Motor neuron (in vitro differentiated cells): ENCODE data around the gene RAB34. TPM values are rescaled to one million over a fixed set of nuclear protein-coding genes. Genes with fewer than 3 reads are reported as not detected.

Experiments used
- ATAC-seq, 8 experiments: fragments of 200-7000 bp; cut with Tn5 transposase; replicated peaks in 6 of 8; 2 replicates each; pipeline ENCODE4 v1.8.0; 2021; ENCODE audit warnings: mild to moderate bottlenecking in 8 of 8, moderate library complexity in 8 of 8
- H3K27ac ChIP-seq, 2 donors: fragments of 250-450 bp; sonication (Bioruptor Pico); 2 replicates each; pipeline ENCODE4 v1.9.0; 2021; ENCODE audit warnings: antibody characterized with exemption in 2 of 2, mild to moderate bottlenecking in 2 of 2, moderate library complexity in 1 of 2
- H3K4me1 ChIP-seq, 2 donors: fragments of 250-450 bp; sonication (Bioruptor Pico); replicated peaks in 1 of 2; 2 replicates each; pipeline ENCODE4 v1.6.1; 2021; ENCODE audit warnings: antibody characterized with exemption in 2 of 2, mild to moderate bottlenecking in 2 of 2, moderate library complexity in 1 of 2
- H3K4me3 ChIP-seq, 5 donors: fragments of 250-450 bp; sonication (Bioruptor Pico); 2 replicates each; pipeline ENCODE4 v1.9.0; 2021; ENCODE audit warnings: antibody characterized with exemption in 5 of 5, mild to moderate bottlenecking in 5 of 5, moderate library complexity in 4 of 5
- WGBS, 10 experiments: fragments of 450-650 bp; shearing (Covaris generic); methylation state at CpG; one replicate each; pipeline ENCODE4 v1.0.0; 2022; 5-methylcytosine and 5-hydroxymethylcytosine counted together
- in situ Hi-C, 9 experiments: fragments of 400-800 bp; cut with MboI; loops; one replicate each; pipeline ENCODE4 v1.15.0; 2021; ENCODE audit warnings: low sequenced_read_pairs in 9 of 9, low pct_unique_long_range_greater_than_20kb in 2 of 9; ENCODE audit not compliant: unreplicated experiment in 9 of 9
- total RNA-seq, 8 experiments: library from RNA; unstranded; fragments of 300-600 nt; gene quantifications; 2 replicates each; pipeline versions ENCODE4 v1.2.3 to v1.2.4, GENCODE V29; 2022

RAB34 gene
- total RNA-seq, 8 experiments from 2014 or later = 9.4 to 91.5 (median 44.4) TPM

GRCh38 chr17:28675980-28676379, 41.7 kb downstream of the RAB34 start:
- no peaks in the 10 kb centered on the region for H3K4me1 ChIP-seq
- in situ Hi-C loops = no loop called here
- no peak overlapping the region for H3K27ac ChIP-seq
- peak in 1 of 8 experiments; percentile 34 for ATAC-seq
- no peak overlapping the region for H3K4me3 ChIP-seq
- WGBS, 10 experiments = 63 to 100% (median 93%) methylated on average over 1 to 7 of the region's 7 CpGs; no CpG with 5 or more reads in 1 of the 10 experiments

- H3K4me1 ChIP-seq = no peaks in the 10 kb centered on the region
- no peak overlapping the region for H3K27ac ChIP-seq
- ATAC-seq = peak in 1 of 8 experiments; percentile 36
- in situ Hi-C loops = no loop called here
- 78 to 100% (median 100%) methylated on average over 1 to 3 of the region's 3 CpGs; no CpG with 5 or more reads in 4 of the 10 experiments for WGBS, 10 experiments
- H3K4me3 ChIP-seq = no peak overlapping the region
These were observed 42.2 kb downstream of the RAB34 start for GRCh38 chr17:28675490-28675889.

GRCh38 chr17:28669918-28670317, 47.8 kb downstream of the RAB34 start:
- no peaks in the 10 kb centered on the region for H3K4me1 ChIP-seq
- no peak overlapping the region for H3K4me3 ChIP-seq
- no peak for ATAC-seq
- WGBS, 10 experiments = 100% methylated on average over 1 of the region's 1 CpG; no CpG with 5 or more reads in 6 of the 10 experiments
- H3K27ac ChIP-seq = no peak overlapping the region
- in situ Hi-C loops = no loop called here

GRCh38 chr17:28667870-28668269, 49.8 kb downstream of the RAB34 start:
- in situ Hi-C loops = no loop called here
- 25 to 80% (median 60%) methylated on average over 1 of the region's 1 CpG; no CpG with 5 or more reads in 5 of the 10 experiments for WGBS, 10 experiments
- Histone ChIP-seq H3K27ac (no peak overlapping the region), H3K4me1 (peaks cover 0 to 7% of the 10 kb centered on the region in 2 donors), H3K4me3 (no peak overlapping the region)
- ATAC-seq = peak; percentile 38 to 97 (median 75)

- Histone ChIP-seq H3K4me1 (peaks cover 0 to 8% of the 10 kb centered on the region in 2 donors), H3K27ac (no peak overlapping the region), H3K4me3 (no peak overlapping the region)
- ATAC-seq = no peak
- WGBS, 10 experiments = 86% methylated on average over 2 of the region's 2 CpGs; no CpG with 5 or more reads in 9 of the 10 experiments
- in situ Hi-C loops = no loop called here
These were observed 51.7 kb downstream of the RAB34 start for GRCh38 chr17:28665994-28666393.

Other genes with a start within 250 kb of the RAB34 start
- gene SLC13A2, start 244.2 kb downstream of the RAB34 start, total RNA-seq = under 1 TPM in 4 of 8 experiments, not detected in 4; 0.09 to 1.00 (median 0.40) TPM
- under 1 TPM in 5 of 8 experiments, not detected in 3; 0.08 to 0.73 (median 0.66) TPM for gene FOXN1, start 211.5 kb downstream of the RAB34 start, total RNA-seq
- gene UNC119, start 165.2 kb downstream of the RAB34 start, total RNA-seq = 10 to 100 TPM; 12.6 to 77.8 (median 39.2) TPM
- 10 to 100 TPM; 39.0 to 56.7 (median 49.2) TPM for gene PIGS, start 146.3 kb downstream of the RAB34 start, total RNA-seq
- 100 to 1,000 TPM in 1 of 8 experiments, 10 to 100 TPM in 7; 15.3 to 104 (median 33.1) TPM for gene ALDOC, start 141.0 kb downstream of the RAB34 start, total RNA-seq
- gene SPAG5, start 118.8 kb downstream of the RAB34 start, total RNA-seq = 10 to 100 TPM in 4 of 8 experiments, 1 to 10 TPM in 4; 2.3 to 65.8 (median 9.8) TPM
- gene RSKR, start 103.7 kb downstream of the RAB34 start, total RNA-seq = 10 to 100 TPM in 6 of 8 experiments, 1 to 10 TPM in 2; 4.0 to 34.1 (median 15.6) TPM
- gene BLTP2, start 72.7 kb downstream of the RAB34 start, total RNA-seq = 100 to 1,000 TPM in 2 of 8 experiments, 10 to 100 TPM in 6; 36.7 to 124 (median 57.8) TPM
- gene SDF2, start 56.0 kb downstream of the RAB34 start, total RNA-seq = 10 to 100 TPM; 39.5 to 79.9 (median 47.5) TPM
- gene SUPT6H, start 55.7 kb downstream of the RAB34 start, total RNA-seq = 100 to 1,000 TPM in 2 of 8 experiments, 10 to 100 TPM in 6; 23.1 to 109 (median 45.0) TPM
- 10 to 100 TPM in 2 of 8 experiments, 1 to 10 TPM in 5, under 1 TPM in 1; 0.66 to 10.4 (median 5.7) TPM for gene PROCA1, start 6.0 kb downstream of the RAB34 start, total RNA-seq
- 1,000 to 10,000 TPM; 1,065 to 1,674 (median 1,567) TPM for gene RPL23A, start 2.1 kb upstream of the RAB34 start, total RNA-seq
- 10 to 100 TPM in 3 of 8 experiments, 1 to 10 TPM in 5; 3.4 to 38.3 (median 7.5) TPM for gene TLCD1, start 8.4 kb upstream of the RAB34 start, total RNA-seq
- gene NEK8, start 10.9 kb upstream of the RAB34 start, total RNA-seq = 1 to 10 TPM; 1.6 to 9.2 (median 3.2) TPM
- 10 to 100 TPM; 38.4 to 86.7 (median 67.7) TPM for gene TRAF4, start 26.1 kb upstream of the RAB34 start, total RNA-seq
- 10 to 100 TPM in 5 of 8 experiments, 1 to 10 TPM in 3; 3.1 to 16.8 (median 11.1) TPM for gene FAM222B, start 124.9 kb upstream of the RAB34 start, total RNA-seq
- gene ERAL1, start 137.1 kb upstream of the RAB34 start, total RNA-seq = 10 to 100 TPM; 19.0 to 56.8 (median 26.9) TPM
- gene FLOT2, start 179.9 kb upstream of the RAB34 start, total RNA-seq = 10 to 100 TPM; 22.2 to 61.3 (median 39.7) TPM
- 10 to 100 TPM in 4 of 8 experiments, 1 to 10 TPM in 4; 2.2 to 14.4 (median 11.1) TPM for gene DHRS13, start 185.2 kb upstream of the RAB34 start, total RNA-seq
- gene PHF12, start 233.7 kb upstream of the RAB34 start, total RNA-seq = 10 to 100 TPM in 7 of 8 experiments, 1 to 10 TPM in 1; 9.1 to 50.7 (median 23.4) TPM